Uterus (tissue), 2 donors: ENCODE measurements around the gene CAVIN2.

ENCODE experiments used
- CTCF ChIP-seq, 4 experiments: fragments of 200-600 bp in 2 of 4; fragments of 450-650 bp in 2 of 4; sonication (generic) in 2 of 4; IDR thresholded peaks; one replicate each; pipeline ENCODE4 v1.5.1; 2016 to 2019; ENCODE audit warnings: antibody characterized with exemption in 4 of 4, mild to moderate bottlenecking in 2 of 4, moderate library complexity in 1 of 4
- POLR2A ChIP-seq, 2 donors: fragments of 450-650 bp; IDR thresholded peaks; one replicate each; pipeline ENCODE4 v1.6.1; 2016; ENCODE audit warnings: antibody characterized with exemption in 2 of 2, mild to moderate bottlenecking in 1 of 2, moderate library complexity in 1 of 2

- TF ChIP-seq POLR2A (IDR thresholded peaks at IDR 0.05) (no peak), CTCF (IDR thresholded peaks at IDR 0.05) (no peak)
Measured at GRCh38 chr2:191881982-191882816, 35.3 kb upstream of the CAVIN2 start.
